H1 (cell line): ENCODE data around the gene AGER. TPM values are rescaled to one million over a fixed set of nuclear protein-coding genes. Genes with fewer than 3 reads are reported as not detected.

Experiments used
- CTCF ChIA-PET: fragments of 300-600 bp; sonication (Branson Sonifier 250); formaldehyde crosslinking; loops from one replicate; lab custom pipeline; 2021; ENCODE audit not compliant: partially characterized antibody; lab: Charles Lee
- POLR2A ChIA-PET: fragments of 300-600 bp; sonication (Branson Sonifier 250); formaldehyde crosslinking; loops from one replicate; lab custom pipeline; 2021; ENCODE audit warnings: inconsistent platforms; ENCODE audit not compliant: partially characterized antibody; lab: Charles Lee
- DNase-seq, 2 experiments: peaks; one replicate each; pipeline versions ENCODE4 v3.0.0 to v3.0.0-alpha.2; 2010 to 2022; ENCODE audit warnings: low spot score in 2 of 2, low read depth in 1 of 2, mixed read lengths in 1 of 2
- FAIRE-seq: peaks from 2 replicates; lab custom pipeline; 2011; peaks lifted over from hg19 to GRCh38; lab: Jason Lieb, UNC
- H2AFZ ChIP-seq: 2 replicates; pipeline ENCODE4 v1.8.1; 2012; ENCODE audit warnings: low read length, inconsistent platforms
- H2AK5ac ChIP-seq: 2 replicates; pipeline ENCODE4 v1.6.1; 2013; ENCODE audit warnings: low read depth, low read length
- H2BK120ac ChIP-seq: replicated peaks from 2 replicates; pipeline ENCODE3; 2013; ENCODE audit warnings: low read depth, low read length, inconsistent platforms
- H2BK12ac ChIP-seq: 2 replicates; pipeline ENCODE4 v1.6.1; 2013; ENCODE audit warnings: low read depth, low read length
- H2BK15ac ChIP-seq: 2 replicates; pipeline ENCODE4 v1.6.1; 2013; ENCODE audit warnings: low read length
- H2BK20ac ChIP-seq: 2 replicates; pipeline ENCODE4 v1.6.1; 2013; ENCODE audit warnings: low read length
- H2BK5ac ChIP-seq: 2 replicates; pipeline ENCODE4 v1.6.1; 2013; ENCODE audit warnings: low read depth, low read length
- H3K14ac ChIP-seq: 2 replicates; pipeline ENCODE4 v1.6.1; 2013; ENCODE audit warnings: inconsistent platforms; ENCODE audit not compliant: insufficient read length
- H3K18ac ChIP-seq: 2 replicates; pipeline ENCODE4 v1.6.1; 2013; ENCODE audit warnings: low read length; ENCODE audit errors: extremely low read depth
- H3K23ac ChIP-seq: 2 replicates; pipeline ENCODE4 v1.6.1; 2013; ENCODE audit warnings: inconsistent platforms; ENCODE audit not compliant: insufficient read length
- H3K23me2 ChIP-seq: 2 replicates; pipeline ENCODE4 v1.6.1; 2013; ENCODE audit warnings: low read depth, low read length
- H3K27ac ChIP-seq: 2 replicates; pipeline ENCODE4 v1.6.1; 2011; ENCODE audit warnings: low read depth, low read length, inconsistent platforms
- H3K27me3 ChIP-seq, 4 experiments: replicated peaks in 1 of 4; 1 replicate in 1 of 4; 2 replicates in 3 of 4; pipeline versions ENCODE4 v1.6.1 to v1.8.1; 2011 to 2013; ENCODE audit warnings: low read length in 3 of 4, mild to moderate bottlenecking in 3 of 4, inconsistent platforms in 2 of 4, mixed read lengths in 2 of 4, moderate library complexity in 1 of 4; ENCODE audit not compliant: control insufficient read depth in 3 of 4, insufficient read depth in 3 of 4; ENCODE audit errors: extremely low read depth in 1 of 4
- H3K36me3 ChIP-seq, 4 experiments: 2 replicates each; pipeline versions ENCODE4 v1.6.1 to v1.8.1; 2011 to 2013; ENCODE audit warnings: mild to moderate bottlenecking in 4 of 4, low read length in 3 of 4, moderate library complexity in 2 of 4, control low read depth in 1 of 4, inconsistent platforms in 1 of 4; ENCODE audit not compliant: insufficient read depth in 4 of 4, control insufficient read depth in 2 of 4
- H3K4ac ChIP-seq: replicated peaks from 2 replicates; pipeline ENCODE3; 2013; ENCODE audit warnings: low read length, low read depth, mixed read lengths, inconsistent platforms; ENCODE audit not compliant: insufficient read length
- H3K4me1 ChIP-seq, 4 experiments: replicated peaks in 1 of 4; 1 replicate in 1 of 4; 2 replicates in 3 of 4; pipeline versions ENCODE4 v1.6.1 to v1.8.1; 2011 to 2013; ENCODE audit warnings: low read length in 3 of 4, inconsistent platforms in 2 of 4, mixed read lengths in 1 of 4; ENCODE audit not compliant: insufficient read depth in 4 of 4, control insufficient read depth in 3 of 4
- H3K4me2 ChIP-seq, 2 experiments: 2 replicates each; pipeline versions ENCODE4 v1.6.1 to v1.8.1; 2011 to 2013; ENCODE audit warnings: low read depth in 2 of 2, low read length in 2 of 2, control low read depth in 1 of 2, inconsistent platforms in 1 of 2, mild to moderate bottlenecking in 1 of 2; ENCODE audit not compliant: insufficient read depth in 1 of 2
- H3K4me3 ChIP-seq, 4 experiments: fragments of 200-600, 300-600 bp in 1 of 4; sonication (generic), shearing (Covaris generic), sonication (Bioruptor Twin) in 1 of 4; 2 replicates each; pipeline versions ENCODE4 v1.5.1 to v1.8.1; 2011 to 2016; ENCODE audit warnings: low read length in 4 of 4, low read depth in 3 of 4, control low read depth in 2 of 4, inconsistent platforms in 2 of 4, mild to moderate bottlenecking in 2 of 4, mixed read lengths in 1 of 4, moderate library complexity in 1 of 4; ENCODE audit not compliant: insufficient read depth in 2 of 4; ENCODE audit errors: extremely low read depth in 1 of 4
- H3K56ac ChIP-seq: replicated peaks from 2 replicates; pipeline ENCODE3; 2013; ENCODE audit warnings: low read depth, mild to moderate bottlenecking, mixed read lengths, low read length, inconsistent platforms; ENCODE audit not compliant: insufficient read length
- H3K79me1 ChIP-seq: 2 replicates; pipeline ENCODE4 v1.6.1; 2013; ENCODE audit warnings: low read depth, low read length, control low read depth
- H3K79me2 ChIP-seq, 2 experiments: 2 replicates each; pipeline versions ENCODE4 v1.6.1 to v1.8.1; 2012 to 2013; ENCODE audit warnings: low read length in 2 of 2, mild to moderate bottlenecking in 2 of 2, inconsistent platforms in 1 of 2; ENCODE audit not compliant: insufficient read depth in 2 of 2, control insufficient read depth in 1 of 2
- H3K9ac ChIP-seq, 4 experiments: replicated peaks in 1 of 4; 1 replicate in 1 of 4; 2 replicates in 3 of 4; pipeline versions ENCODE4 v1.6.1 to v1.8.1; 2011 to 2013; ENCODE audit warnings: low read depth in 3 of 4, low read length in 3 of 4, control low read depth in 2 of 4, mild to moderate bottlenecking in 2 of 4, moderate library complexity in 2 of 4, inconsistent platforms in 1 of 4; ENCODE audit errors: extremely low read depth in 1 of 4
- H3K9me3 ChIP-seq, 2 experiments: 2 replicates each; pipeline versions ENCODE4 v1.6.1 to v1.8.1; 2012 to 2013; ENCODE audit warnings: mild to moderate bottlenecking in 2 of 2, moderate library complexity in 2 of 2, control low read depth in 1 of 2, inconsistent platforms in 1 of 2, low read depth in 1 of 2, low read length in 1 of 2, mixed read lengths in 1 of 2; ENCODE audit not compliant: insufficient read depth in 2 of 2
- H4K20me1 ChIP-seq, 2 experiments: replicated peaks in 1 of 2; 2 replicates each; pipeline versions ENCODE3 to v1.8.1; 2011 to 2013; ENCODE audit warnings: inconsistent platforms in 2 of 2, low read length in 2 of 2, mild to moderate bottlenecking in 1 of 2; ENCODE audit not compliant: insufficient read depth in 2 of 2, control insufficient read depth in 1 of 2
- H4K5ac ChIP-seq: 2 replicates; pipeline ENCODE4 v1.6.1; 2013; ENCODE audit warnings: low read length, low read depth, mixed read lengths, inconsistent platforms; ENCODE audit not compliant: insufficient read length
- H4K8ac ChIP-seq: 2 replicates; pipeline ENCODE4 v1.8.0; 2013; ENCODE audit warnings: mild to moderate bottlenecking, moderate library complexity, low read length, inconsistent platforms; ENCODE audit not compliant: insufficient read depth; ENCODE audit errors: extremely low read depth
- H4K91ac ChIP-seq: replicated peaks from 2 replicates; pipeline ENCODE3; 2013; ENCODE audit warnings: low read length, mixed read lengths, inconsistent platforms; ENCODE audit not compliant: insufficient read length
- CBX8 ChIP-seq: fragments of 300-800, 300-1000 bp; sonication (generic); IDR thresholded peaks from 2 replicates; pipeline ENCODE4 v1.7.1; 2016; ENCODE audit warnings: low read depth, low read length, borderline replicate concordance
- CREB1 ChIP-seq: IDR thresholded peaks from 2 replicates; pipeline ENCODE4 v1.6.1; 2012; ENCODE audit warnings: inconsistent platforms
- MAX ChIP-seq: IDR thresholded peaks from 2 replicates; pipeline ENCODE4 v1.6.1; 2012; ENCODE audit warnings: inconsistent platforms
- RBBP5 ChIP-seq: IDR thresholded peaks from 2 replicates; pipeline ENCODE4 v1.7.1; 2012; ENCODE audit warnings: low read depth, mild to moderate bottlenecking, inconsistent platforms, low read length, moderate library complexity, borderline replicate concordance
- polyA plus RNA-seq, 7 experiments: library from polyadenylated mRNA; depleted of rRNA in 3 of 7; stranded (reverse) in 5 of 7; unstranded in 2 of 7; fragments of >200 nt in 5 of 7; fragments of 200-250 nt in 2 of 7; gene quantifications; 1 replicate in 5 of 7; 2 replicates in 1 of 7; 4 replicates in 1 of 7; pipeline versions ENCODE4 v1.2.1 to v1.2.3, GENCODE V29; 2011 to 2013; ENCODE audit warnings: missing spikeins in 2 of 7, mixed read lengths in 2 of 7
- total RNA-seq: library from RNA; stranded (reverse); fragmentation: NEBNext Ultra II Directional; extraction: Animal tissue kit (Norgen Biotek cat#: 25700); gene quantifications from 2 replicates; pipeline ENCODE4 v1.2.1, GENCODE V29; 2021

The AGER gene
- total and polyA plus RNA-seq, 2 of the 8 experiments (the other 6 are each of a cell fraction or from before 2014, with no cell fraction given), result 3.8 to 10.9 TPM

GRCh38 chr6:32158052-32158451 is 26.0 kb downstream of the AGER start:
- FAIRE-seq, result no peak
- POLR2A ChIA-PET, result interaction anchor here (0.8 to 1.6 kb wide), 4 partner anchors 12 to 39 kb away, joined by 3 to 4 read pairs (median 3); partner anchors contain the start of gene AGPAT1

More at GRCh38 chr6:32158052-32158451, 26.0 kb downstream of the AGER start:
- no peak for DNase-seq
- Histone ChIP-seq H2BK120ac (no peak overlapping the region), H2BK20ac (no peak overlapping the region), H2AK5ac (no peak overlapping the region), H3K79me1 (0 out of 2 replicates have a peak, but pooled peaks cover 3% of the 10 kb centered on the region), H3K23me2 (peaks cover 11% of the 10 kb centered on the region), H2AFZ (no peak overlapping the region), H3K4ac (no peak overlapping the region), H3K14ac (no peak overlapping the region), H3K36me3 (peaks cover 4 to 14% (median 10%) of the 10 kb centered on the region in 4 experiments; a peak in 6 of 8 replicates), H3K4me3 (no peak overlapping the region), H2BK12ac (no peak overlapping the region), H4K8ac (no peak overlapping the region), H3K4me2 (no peak overlapping the region), H3K4me1 (peaks cover 0 to 5% (median 3%) of the 10 kb centered on the region in 4 experiments), H3K79me2 (peaks cover 0 to 5% of the 10 kb centered on the region in 2 experiments; a peak in 1 of 4 replicates), H3K9ac (no peak overlapping the region), H2BK15ac (no peak overlapping the region), H3K23ac (no peak overlapping the region), H3K18ac (no peak overlapping the region), H4K20me1 (peaks cover 0 to 2% of the 10 kb centered on the region in 2 experiments), H2BK5ac (no peak overlapping the region), H3K9me3 (no peaks in the 10 kb centered on the region), H3K27ac (no peak overlapping the region), H4K5ac (no peak overlapping the region), H3K27me3 (peaks cover 0 to 1% (median under 1%) of the 10 kb centered on the region in 4 experiments; a peak in 2 of 7 replicates), H3K56ac (no peak overlapping the region), H4K91ac (no peak overlapping the region)
- no peak for TF ChIP-seq CBX8
- no peak for TF ChIP-seq MAX
- TF ChIP-seq CREB1, result no peak
- no peak for TF ChIP-seq RBBP5
- CTCF ChIA-PET, result interaction anchor here (1.6 to 2.9 kb wide), 2 partner anchors 9 to 40 kb away, joined by 11 to 19 read pairs; no protein-coding TSS in a partner anchor
